Esophagus squamous epithelium (tissue), 4 donors: ENCODE results near the gene TECPR2.

Experiments
- POLR2A ChIP-seq, 4 donors: fragments of 450-650 bp; IDR thresholded peaks; one replicate each; pipeline ENCODE4 v1.6.1; 2017; ENCODE audit warnings: antibody characterized with exemption in 4 of 4, mild to moderate bottlenecking in 4 of 4, moderate library complexity in 3 of 4
- TF ChIP-seq, protein P1 (sequence below), 6 experiments: fragments of 450-650 bp in 4 of 6; fragments of 200-600 bp in 2 of 6; sonication (generic) in 2 of 6; IDR thresholded peaks; one replicate each; pipeline ENCODE4 v1.5.1; 2016 to 2019; ENCODE audit warnings: antibody characterized with exemption in 6 of 6, mild to moderate bottlenecking in 4 of 6, moderate library complexity in 4 of 6

DNA sequence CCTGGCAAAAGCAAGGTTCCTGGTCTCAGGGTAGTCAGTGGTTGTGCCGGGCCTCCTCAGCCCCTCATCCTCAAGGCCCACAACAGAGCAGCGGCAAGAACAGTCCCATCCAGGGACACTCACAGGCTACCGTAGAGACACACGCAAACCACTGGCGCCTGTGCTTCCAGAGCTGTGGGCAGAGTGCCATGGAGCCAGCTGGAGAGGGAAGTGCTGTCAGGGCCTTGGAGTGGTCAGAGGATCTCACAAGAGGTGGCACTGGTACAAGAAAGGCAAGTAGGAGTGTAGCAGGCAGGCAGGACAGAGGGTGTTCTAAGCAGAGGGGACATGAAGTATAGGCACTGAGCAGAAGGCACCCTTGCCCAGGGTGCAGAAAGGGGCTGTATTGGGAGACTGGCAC, 112.2 kb downstream of the TECPR2 start:
- TF ChIP-seq, protein P1, sequence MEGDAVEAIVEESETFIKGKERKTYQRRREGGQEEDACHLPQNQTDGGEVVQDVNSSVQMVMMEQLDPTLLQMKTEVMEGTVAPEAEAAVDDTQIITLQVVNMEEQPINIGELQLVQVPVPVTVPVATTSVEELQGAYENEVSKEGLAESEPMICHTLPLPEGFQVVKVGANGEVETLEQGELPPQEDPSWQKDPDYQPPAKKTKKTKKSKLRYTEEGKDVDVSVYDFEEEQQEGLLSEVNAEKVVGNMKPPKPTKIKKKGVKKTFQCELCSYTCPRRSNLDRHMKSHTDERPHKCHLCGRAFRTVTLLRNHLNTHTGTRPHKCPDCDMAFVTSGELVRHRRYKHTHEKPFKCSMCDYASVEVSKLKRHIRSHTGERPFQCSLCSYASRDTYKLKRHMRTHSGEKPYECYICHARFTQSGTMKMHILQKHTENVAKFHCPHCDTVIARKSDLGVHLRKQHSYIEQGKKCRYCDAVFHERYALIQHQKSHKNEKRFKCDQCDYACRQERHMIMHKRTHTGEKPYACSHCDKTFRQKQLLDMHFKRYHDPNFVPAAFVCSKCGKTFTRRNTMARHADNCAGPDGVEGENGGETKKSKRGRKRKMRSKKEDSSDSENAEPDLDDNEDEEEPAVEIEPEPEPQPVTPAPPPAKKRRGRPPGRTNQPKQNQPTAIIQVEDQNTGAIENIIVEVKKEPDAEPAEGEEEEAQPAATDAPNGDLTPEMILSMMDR (IDR thresholded peaks at IDR 0.05), result no peak
- TF ChIP-seq POLR2A (IDR thresholded peaks at IDR 0.05), result no peak
